Fibroblast of skin of right biceps (primary cell): ENCODE measurements around the gene ALG1L2.
"Not testable (repeated sequence)": the region's sequence is repeated elsewhere in the genome, so short reads cannot be mapped to it uniquely, and the experiment has no call there.

Source experiments
- DNase-seq: peaks from one replicate; pipeline ENCODE4 v3.0.0-alpha.2; 2013

ALG1L2 gene

GRCh38 chr3:130094491-130094941 lies 12.9 kb downstream of the ALG1L2 start:
- DNase-seq = not testable (repeated sequence)

- not testable (repeated sequence) for DNase-seq
Observed at GRCh38 chr3:130095858-130096257, 14.2 kb downstream of the ALG1L2 start.

- DNase-seq = not testable (repeated sequence)
Observed at GRCh38 chr3:130097096-130097495, 15.5 kb downstream of the ALG1L2 start.

- DNase-seq = not testable (repeated sequence)
Observed at GRCh38 chr3:130097690-130098638, 16.3 kb downstream of the ALG1L2 start.

GRCh38 chr3:130098639-130099385 lies 17.2 kb downstream of the ALG1L2 start:
- not testable (repeated sequence) for DNase-seq

- not testable (repeated sequence) for DNase-seq
Observed at GRCh38 chr3:130102545-130102944, 20.9 kb downstream of the ALG1L2 start.

GRCh38 chr3:130104191-130104590 lies 22.6 kb downstream of the ALG1L2 start:
- peak; percentile 38 for DNase-seq

GRCh38 chr3:130107333-130107995 lies 25.8 kb downstream of the ALG1L2 start:
- DNase-seq = not testable (repeated sequence)

GRCh38 chr3:130108836-130109585 lies 27.4 kb downstream of the ALG1L2 start:
- not testable (repeated sequence) for DNase-seq

GRCh38 chr3:130110386-130111169 lies 28.9 kb downstream of the ALG1L2 start:
- peak; percentile 88 for DNase-seq

GRCh38 chr3:130111185-130111864 lies 29.7 kb downstream of the ALG1L2 start:
- peak; percentile 98 for DNase-seq

- peak; percentile 95 for DNase-seq
Observed at GRCh38 chr3:130111865-130112747, 30.5 kb downstream of the ALG1L2 start.

- DNase-seq = not testable (repeated sequence)
Observed at GRCh38 chr3:130112748-130113073, 31.1 kb downstream of the ALG1L2 start.

- DNase-seq = not testable (repeated sequence)
Observed at GRCh38 chr3:130115400-130115799, 33.8 kb downstream of the ALG1L2 start.

GRCh38 chr3:130117933-130118332 lies 36.3 kb downstream of the ALG1L2 start:
- DNase-seq = peak; percentile 41

GRCh38 chr3:130119824-130120223 lies 38.2 kb downstream of the ALG1L2 start:
- peak; percentile 28 for DNase-seq

- DNase-seq = not testable (repeated sequence)
Observed at GRCh38 chr3:130120291-130120690, 38.7 kb downstream of the ALG1L2 start.

GRCh38 chr3:130122891-130123775 lies 41.5 kb downstream of the ALG1L2 start:
- peak; percentile 29 for DNase-seq

- DNase-seq = not testable (repeated sequence)
Observed at GRCh38 chr3:130125406-130125805, 43.8 kb downstream of the ALG1L2 start.
